K562 treated with DMSO at 1 percent for 24 hours (cell line): ENCODE data around the gene PABPC5. TPM values are rescaled to one million over a fixed set of nuclear protein-coding genes. Genes with fewer than 3 reads are reported as not detected.

Experiments used
- total RNA-seq: library from RNA; unstranded; fragments of 300-600 nt; gene quantifications from 2 replicates; pipeline ENCODE4 v1.2.3, GENCODE V29; 2022; ENCODE audit warnings: low read depth; ENCODE audit not compliant: insufficient read depth

PABPC5 gene
- not detected in 2 replicates for total RNA-seq

GRCh38 chrX:91434351-91435168, at the start of gene PABPC5:
PABPC5 (plus strand) TSS chrX:91434839; CDS start chrX:91435578, 739 bp downstream.

